ENCODE data around the gene TMEM200A. TPM values are rescaled to one million over a fixed set of nuclear protein-coding genes. Genes with fewer than 3 reads are reported as not detected.

Gene TMEM200A
- total and polyA plus RNA-seq, 2 of the 8 experiments (the other 6 are each of a cell fraction or from before 2014, with no cell fraction given): 6.2 to 13.9 TPM

DNA sequence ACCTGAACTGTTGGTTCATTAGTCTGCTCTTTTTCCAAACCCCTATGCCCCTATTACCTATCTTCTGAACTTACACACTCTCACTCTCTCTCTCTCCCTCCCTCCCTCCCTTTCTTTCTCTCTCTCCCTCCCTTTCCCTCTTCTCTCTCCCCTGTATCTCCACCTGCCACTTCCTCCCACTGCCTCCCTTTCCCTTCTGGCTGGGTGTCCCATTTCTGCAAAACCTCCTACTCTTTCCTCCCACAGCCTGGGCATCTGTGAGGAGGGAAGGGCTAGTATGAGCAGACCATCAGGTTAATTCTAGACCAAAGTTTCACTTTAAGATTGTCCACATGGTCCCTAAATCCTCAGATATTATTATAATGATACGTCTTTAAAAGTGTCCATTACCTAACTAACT lies 95.1 kb downstream of the TMEM200A start:
- H3K23me2 ChIP-seq (ENCODE audit: low read depth, low read length): no peaks in the 10 kb centered on the region; the same call in 1 of the 2 replicates

More for the DNA sequence above, 95.1 kb downstream of the TMEM200A start:
- Histone ChIP-seq H3K4me2 (ENCODE audit: insufficient read depth in 1 of 2, low read depth in 2 of 2, low read length in 2 of 2) (no peak overlapping the region), H2AFZ (ENCODE audit: low read length) (no peak overlapping the region), H2BK5ac (ENCODE audit: low read depth, low read length) (no peak overlapping the region), H3K4me3 (ENCODE audit: extremely low read depth in 1 of 4, insufficient read depth in 2 of 4, low read depth in 3 of 4, low read length in 4 of 4) (no peak overlapping the region), H3K27ac (ENCODE audit: low read depth, low read length) (no peak overlapping the region), H3K79me1 (ENCODE audit: low read depth, low read length) (no peaks in the 10 kb centered on the region), H2BK20ac (ENCODE audit: low read length) (no peak overlapping the region), H3K9me3 (ENCODE audit: insufficient read depth in 2 of 2, low read depth in 1 of 2, low read length in 1 of 2) (no peaks in the 10 kb centered on the region), H3K36me3 (ENCODE audit: control insufficient read depth in 2 of 4, insufficient read depth in 4 of 4, low read length in 3 of 4) (no peaks in the 10 kb centered on the region), H2BK15ac (ENCODE audit: low read length) (no peak overlapping the region), H3K18ac (ENCODE audit: extremely low read depth, low read length) (no peak overlapping the region), H4K8ac (ENCODE audit: extremely low read depth, insufficient read depth, low read length) (no peak overlapping the region), H2AK5ac (ENCODE audit: low read depth, low read length) (no peak overlapping the region), H3K9ac (replicated peaks in 1 of 4; ENCODE audit: extremely low read depth in 1 of 4, low read depth in 3 of 4, low read length in 3 of 4) (no peak overlapping the region), H3K4ac (replicated peaks; ENCODE audit: insufficient read length, low read depth, low read length) (no peak overlapping the region), H3K4me1 (replicated peaks in 1 of 4; ENCODE audit: control insufficient read depth in 3 of 4, insufficient read depth in 4 of 4, low read length in 3 of 4) (no peaks in the 10 kb centered on the region), H3K56ac (replicated peaks; ENCODE audit: insufficient read length, low read depth, low read length) (no peak overlapping the region), H3K27me3 (replicated peaks in 1 of 4; ENCODE audit: control insufficient read depth in 3 of 4, extremely low read depth in 1 of 4, insufficient read depth in 3 of 4, low read length in 3 of 4) (no peaks in the 10 kb centered on the region), H3K14ac (ENCODE audit: insufficient read length) (no peak overlapping the region), H4K5ac (ENCODE audit: insufficient read length, low read depth, low read length) (no peak overlapping the region), H2BK120ac (replicated peaks; ENCODE audit: low read depth, low read length) (no peak overlapping the region), H3K23ac (ENCODE audit: insufficient read length) (no peak overlapping the region), H4K20me1 (replicated peaks in 1 of 2; ENCODE audit: control insufficient read depth in 1 of 2, insufficient read depth in 2 of 2, low read length in 2 of 2) (no peaks in the 10 kb centered on the region), H4K91ac (replicated peaks; ENCODE audit: insufficient read length, low read length) (no peak overlapping the region), H2BK12ac (ENCODE audit: low read depth, low read length) (no peak overlapping the region), H3K79me2 (ENCODE audit: control insufficient read depth in 1 of 2, insufficient read depth in 2 of 2, low read length in 2 of 2) (no peaks in the 10 kb centered on the region)
- POLR2A ChIA-PET (ENCODE audit: partially characterized antibody): interaction anchor here (1.0 kb wide), 1 partner anchor 29 kb away, joined by 3 read pairs; no protein-coding TSS in a partner anchor
- CTCF ChIA-PET (ENCODE audit: partially characterized antibody): interaction anchor here (0.6 to 1.2 kb wide), 3 partner anchors 16 to 116 kb away, joined by 3 to 4 read pairs (median 3); no protein-coding TSS in a partner anchor
- DNase-seq (ENCODE audit: low read depth in 1 of 2, low spot score in 2 of 2): no peak
- 89% methylated on average over 1 of the region's 1 CpG; no CpG with 5 or more reads in 1 of the 2 experiments for WGBS, 2 experiments (ENCODE audit: extremely low coverage in 1 of 2, insufficient coverage in 1 of 2, insufficient read length in 1 of 2, insufficient replicate concordance in 2 of 2, low coverage in 1 of 2, low lambda C conversion rate in 2 of 2, missing lambda C conversion rate in 1 of 2)
- no peak for TF ChIP-seq TEAD4 (IDR thresholded peaks at IDR 0.05; ENCODE audit: low read depth, low read length)
- no peak for TF ChIP-seq GTF2F1 (IDR thresholded peaks at IDR 0.05; ENCODE audit: borderline replicate concordance, low read depth, low read length)
- TF ChIP-seq JUN (IDR thresholded peaks at IDR 0.05; ENCODE audit: low read depth, low read length): no peak
- no peak for TF ChIP-seq JUND (IDR thresholded peaks at IDR 0.05; ENCODE audit: low read length)
- TF ChIP-seq KDM4A (IDR thresholded peaks at IDR 0.05; ENCODE audit: low read depth, low read length, severe bottlenecking): no peak
- no peak for TF ChIP-seq SP2 (IDR thresholded peaks at IDR 0.05; ENCODE audit: low read length)
- TF ChIP-seq SP4 (IDR thresholded peaks at IDR 0.05; ENCODE audit: low read length): no peak
- TF ChIP-seq TAF7 (optimal IDR thresholded peaks at IDR 0.05; ENCODE audit: borderline replicate concordance, low read depth, low read length): no peak
- no peak for TF ChIP-seq PHF8 (conservative IDR thresholded peaks at IDR 0.05; ENCODE audit: low read depth, low read length)
- TF ChIP-seq SP1 (IDR thresholded peaks at IDR 0.05; ENCODE audit: low read depth, low read length): no peak
- no peak for TF ChIP-seq POU5F1 (IDR thresholded peaks at IDR 0.05; ENCODE audit: low read depth, low read length)
- TF ChIP-seq POLR2AphosphoS5 (IDR thresholded peaks at IDR 0.05; ENCODE audit: low read depth, low read length): no peak
- TF ChIP-seq HDAC6 (IDR thresholded peaks at IDR 0.05; ENCODE audit: low read depth, low read length): no peak
- no peak for FAIRE-seq
